HG02943 (cell line): Measurements from ENCODE around the gene PXDC1.
"Not testable (repeated sequence)": the region's sequence is repeated elsewhere in the genome, so short reads cannot be mapped to it uniquely, and the experiment has no call there.

Experiments used
- ATAC-seq: cut with Tn5 transposase; IDR thresholded peaks from one replicate; pipeline ENCODE4 v1.9.1; 2021; ENCODE audit warnings: mild to moderate bottlenecking, low read depth, moderate library complexity; ENCODE audit not compliant: unreplicated experiment

The PXDC1 gene

DNA sequence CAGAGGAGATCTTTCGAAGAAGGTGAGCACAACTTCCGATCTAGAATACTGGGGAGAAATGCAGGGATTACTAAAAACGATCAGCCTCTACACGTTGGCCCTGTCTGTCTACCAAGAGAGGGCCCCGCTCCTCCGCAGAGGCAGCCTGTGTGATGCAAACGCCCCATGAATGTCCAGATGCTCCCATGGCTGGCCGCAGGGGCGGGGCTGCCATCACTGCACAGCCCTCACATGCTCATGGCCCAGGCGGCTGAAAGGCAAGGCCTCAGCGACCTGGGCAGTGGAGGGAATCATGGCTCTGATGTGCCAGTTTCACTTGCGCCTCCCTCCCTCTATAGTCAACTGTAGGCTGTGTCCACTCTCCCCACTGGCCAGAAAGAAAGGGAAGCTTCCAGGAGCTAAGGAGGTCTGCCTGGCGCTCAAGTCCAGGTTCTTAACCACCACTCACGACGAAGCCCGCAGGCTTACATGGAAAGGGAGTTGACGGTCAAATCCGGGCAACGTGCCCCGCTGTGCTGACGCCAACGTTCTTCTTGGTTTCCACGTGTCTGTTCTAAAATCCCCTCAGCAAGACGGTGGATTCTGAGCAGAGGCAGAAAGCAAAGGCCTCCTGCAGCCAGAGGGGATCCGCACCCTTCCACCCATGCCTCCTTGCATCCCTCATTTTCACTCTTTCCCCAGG, 14.2 kb downstream of the PXDC1 start:
- no peak for ATAC-seq

DNA sequence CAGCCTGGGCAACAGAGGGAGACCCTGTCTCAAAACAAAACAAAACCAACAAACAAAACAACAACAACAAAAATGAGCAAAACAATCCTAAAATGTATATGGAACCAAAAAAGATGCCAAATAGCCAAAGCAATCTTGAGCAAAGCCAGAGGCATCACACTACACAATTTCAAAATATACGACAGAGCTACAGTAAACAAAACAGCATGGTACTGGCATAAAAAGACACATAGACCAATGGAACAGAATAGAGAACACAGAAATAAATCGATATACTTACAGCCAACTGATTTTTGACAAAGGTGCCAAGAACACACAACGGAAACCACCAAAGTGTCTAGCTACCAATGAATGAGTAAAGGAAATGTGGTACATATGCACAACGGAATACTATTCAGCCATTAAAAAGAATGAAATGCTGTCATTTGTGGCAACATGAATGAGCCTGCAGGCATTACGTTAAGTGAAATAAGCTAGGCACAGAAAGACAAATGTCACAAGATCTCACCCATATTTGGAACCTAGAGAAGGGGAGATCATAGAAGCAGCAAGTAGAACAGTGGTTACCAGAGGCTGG, 16.4 kb downstream of the PXDC1 start:
- no peak for ATAC-seq

DNA sequence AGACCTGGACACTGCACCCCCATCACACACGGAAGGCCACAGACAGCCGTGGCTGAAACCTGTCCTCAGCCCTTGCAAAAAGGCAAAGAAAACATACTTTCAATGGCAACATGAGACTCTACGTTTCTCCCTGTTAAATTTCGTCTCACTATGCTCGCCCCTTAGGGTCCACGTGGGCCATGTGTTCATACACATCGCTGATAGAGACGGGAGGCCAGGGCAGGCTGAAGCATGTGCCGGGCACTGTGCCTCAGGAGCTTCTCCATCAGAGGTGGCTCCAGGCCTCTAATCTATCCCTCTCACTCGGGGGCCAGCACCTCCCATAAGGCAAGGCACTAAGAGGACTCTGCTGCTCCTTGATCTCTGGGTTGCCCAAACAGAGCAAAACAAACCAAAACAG, 17.5 kb downstream of the PXDC1 start:
- ATAC-seq, result no peak

DNA sequence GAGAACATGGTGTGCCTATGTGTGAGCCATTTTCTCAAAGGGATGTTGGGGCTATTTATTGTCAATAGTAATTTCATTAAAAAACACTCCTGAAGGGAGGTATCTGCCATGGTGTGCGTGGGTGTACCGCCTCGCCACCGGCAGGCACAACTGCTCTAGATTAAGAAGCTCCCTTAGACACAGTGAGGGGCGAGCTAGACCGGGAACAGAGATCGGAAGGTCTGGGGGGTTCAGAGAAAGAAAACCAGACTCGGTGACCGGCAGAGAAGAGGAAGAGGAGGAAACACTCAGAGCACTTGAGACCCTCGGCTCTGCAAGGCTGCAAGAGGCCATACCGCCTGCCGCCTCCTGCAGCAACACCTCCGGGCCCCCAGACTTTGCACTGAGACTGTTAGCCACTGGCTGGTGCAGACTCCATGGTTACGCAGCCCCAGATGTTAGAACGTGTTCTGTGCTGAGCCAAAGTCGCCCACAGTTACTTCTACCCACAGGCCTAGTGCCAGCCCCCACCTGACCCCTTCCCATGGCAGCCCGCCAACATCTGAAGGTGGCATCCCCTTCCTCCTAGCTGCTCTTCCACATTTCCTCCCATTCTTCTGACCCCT, 18.1 kb downstream of the PXDC1 start:
- no peak for ATAC-seq

DNA sequence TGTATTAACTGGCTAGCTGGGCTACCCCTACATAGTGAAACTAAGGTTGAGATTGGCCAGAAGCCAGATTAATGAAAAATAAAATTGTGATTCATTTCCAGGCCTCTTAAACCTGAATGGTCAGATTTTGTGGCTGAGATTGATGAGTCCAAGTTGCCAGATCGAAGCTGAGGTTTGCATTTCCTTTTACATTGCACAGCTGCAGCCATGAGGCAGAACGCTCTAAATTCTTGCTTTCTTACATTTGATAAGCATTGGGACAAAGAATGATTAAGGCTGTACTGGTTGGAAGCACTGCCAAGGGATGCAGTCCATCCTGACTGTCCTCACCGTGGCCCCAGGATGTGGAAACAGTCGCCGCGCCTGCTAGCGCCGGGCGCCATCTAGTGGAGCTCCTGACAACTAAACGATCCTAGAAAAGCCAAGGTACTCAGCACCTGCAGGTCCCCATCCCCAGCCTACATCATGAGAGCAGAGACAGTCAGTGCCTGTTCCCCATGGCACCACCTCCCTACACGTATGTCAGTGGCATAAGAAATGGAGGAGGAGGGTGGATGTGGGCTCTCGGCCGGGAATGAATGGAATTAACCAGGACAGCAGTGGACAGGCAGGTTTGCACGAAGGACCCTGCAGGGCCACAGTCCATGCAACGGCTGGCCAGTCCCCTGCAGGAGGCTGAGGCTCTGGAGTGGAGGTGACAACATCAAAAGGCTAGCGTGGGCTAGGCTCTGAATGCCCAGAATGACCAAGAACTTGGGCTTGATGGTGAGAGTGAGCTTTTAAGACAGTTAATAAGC, 19.0 kb downstream of the PXDC1 start:
- ATAC-seq, result no peak

DNA sequence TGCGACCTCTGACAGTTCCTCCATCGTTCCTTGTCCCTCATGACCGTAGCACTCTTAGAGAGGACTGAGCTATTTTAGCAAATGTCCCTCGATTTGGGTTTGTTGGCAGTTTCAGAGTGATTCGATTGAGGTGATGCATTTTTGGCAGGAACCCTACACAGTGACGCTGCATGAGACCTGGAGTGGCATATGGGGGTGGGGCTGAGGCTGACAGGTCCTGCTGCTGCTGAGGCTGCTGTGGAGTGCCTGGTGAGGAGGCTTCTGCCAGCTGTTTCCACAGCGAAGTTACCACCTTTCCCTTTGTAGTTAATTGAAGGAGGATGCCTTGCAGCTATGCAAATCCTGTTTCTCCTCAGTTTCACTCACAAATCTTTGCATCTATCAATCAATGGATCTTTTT, 19.8 kb downstream of the PXDC1 start:
- ATAC-seq, result no peak

DNA sequence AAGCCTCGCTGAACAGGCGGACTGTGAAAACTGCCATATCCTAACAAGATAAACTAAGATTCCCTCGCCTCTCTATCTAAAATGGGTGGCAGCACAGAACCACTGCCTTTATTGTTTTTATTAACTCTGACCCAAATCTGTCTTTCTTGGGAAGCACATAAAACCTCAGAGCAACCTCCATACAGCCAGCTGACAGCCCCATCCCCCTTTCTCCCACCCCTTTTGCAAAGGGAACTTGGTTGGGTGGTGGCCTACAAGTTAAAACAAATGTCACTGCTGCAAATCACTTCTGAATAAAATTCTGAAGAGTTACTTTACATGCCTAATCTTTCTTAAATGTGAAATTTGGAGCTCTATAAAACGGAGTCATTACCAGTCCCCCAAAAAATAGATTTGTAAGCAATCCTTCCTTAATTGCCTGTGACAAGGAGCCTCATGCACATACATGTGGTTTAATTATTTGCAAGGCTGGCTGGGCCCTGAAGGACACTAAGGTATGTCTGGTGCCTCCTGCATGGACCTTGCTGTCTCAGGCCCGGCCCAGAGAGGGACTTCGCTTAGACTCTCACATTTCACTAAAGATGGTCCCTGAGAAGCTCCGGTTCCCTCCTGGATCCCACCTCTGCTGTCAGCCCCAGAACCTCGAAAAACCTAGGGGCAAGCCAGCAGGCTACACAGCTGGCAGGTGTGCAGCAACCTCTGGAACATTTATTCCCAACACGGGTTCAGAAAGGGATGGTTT, 21.7 kb downstream of the PXDC1 start:
- no peak for ATAC-seq

DNA sequence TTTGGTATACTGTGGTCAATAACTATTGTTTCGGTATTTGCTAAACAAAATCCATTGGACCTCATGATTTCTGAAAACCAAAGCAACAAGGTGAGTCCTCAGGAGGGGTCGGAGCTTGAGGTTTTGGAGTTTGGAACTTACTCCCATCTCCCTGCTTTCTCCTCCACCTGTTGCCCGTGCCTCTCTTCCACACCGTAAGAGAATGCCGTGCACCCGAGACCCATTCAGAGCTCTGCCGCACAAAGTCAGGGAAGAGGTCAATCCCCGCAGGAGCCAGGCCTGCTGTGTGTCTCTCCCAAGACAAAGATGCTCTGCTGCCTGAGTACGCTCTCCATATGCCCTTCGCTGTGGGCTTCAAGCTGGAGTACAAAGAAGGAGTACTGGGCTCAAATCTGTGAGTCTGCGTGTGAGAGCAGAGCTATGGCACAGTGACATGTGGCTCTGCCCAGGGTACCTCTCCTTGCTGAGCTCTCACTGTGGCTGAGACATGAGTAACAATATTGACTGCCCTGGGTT, 23.9 kb downstream of the PXDC1 start:
- ATAC-seq, result no peak

DNA sequence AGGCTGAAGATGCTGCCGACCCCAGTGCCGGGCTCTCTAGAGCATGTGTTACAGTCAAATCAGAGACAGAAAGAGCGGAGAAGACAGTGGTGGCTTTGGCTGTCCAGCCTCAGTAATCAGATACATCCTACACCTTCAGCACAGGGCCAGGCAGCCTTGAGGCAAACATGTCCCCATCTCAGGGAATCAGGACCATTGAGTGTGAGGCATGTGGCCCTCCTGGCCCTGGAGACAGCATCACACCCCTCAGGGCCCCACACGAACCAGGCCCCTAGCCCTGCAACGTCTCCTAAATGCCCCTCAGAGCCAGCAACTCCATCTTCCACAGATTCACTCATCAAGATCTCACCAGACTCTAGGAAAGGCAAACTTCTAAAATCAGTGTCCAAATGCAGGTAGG, 24.5 kb downstream of the PXDC1 start:
- no peak for ATAC-seq

DNA sequence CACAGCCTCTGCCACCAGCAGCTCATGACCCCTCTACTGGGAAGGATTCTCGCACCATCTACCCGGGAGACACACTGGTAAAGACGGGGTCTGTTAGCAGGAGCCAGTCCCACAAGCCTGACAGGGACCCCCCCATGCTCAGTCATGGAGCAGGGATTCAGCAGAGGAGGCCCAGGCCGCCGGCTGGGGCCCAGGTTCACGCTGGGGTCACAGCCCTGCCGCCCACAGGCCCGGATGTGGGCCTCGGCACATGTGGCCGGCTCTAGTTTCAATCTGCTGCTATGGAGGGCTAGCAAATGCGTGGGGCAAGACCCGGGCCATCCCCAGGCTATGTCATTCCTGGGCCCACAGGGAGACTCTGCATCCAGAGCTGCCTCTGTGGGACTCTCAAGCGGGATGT, 25.1 kb downstream of the PXDC1 start:
- no peak for ATAC-seq

DNA sequence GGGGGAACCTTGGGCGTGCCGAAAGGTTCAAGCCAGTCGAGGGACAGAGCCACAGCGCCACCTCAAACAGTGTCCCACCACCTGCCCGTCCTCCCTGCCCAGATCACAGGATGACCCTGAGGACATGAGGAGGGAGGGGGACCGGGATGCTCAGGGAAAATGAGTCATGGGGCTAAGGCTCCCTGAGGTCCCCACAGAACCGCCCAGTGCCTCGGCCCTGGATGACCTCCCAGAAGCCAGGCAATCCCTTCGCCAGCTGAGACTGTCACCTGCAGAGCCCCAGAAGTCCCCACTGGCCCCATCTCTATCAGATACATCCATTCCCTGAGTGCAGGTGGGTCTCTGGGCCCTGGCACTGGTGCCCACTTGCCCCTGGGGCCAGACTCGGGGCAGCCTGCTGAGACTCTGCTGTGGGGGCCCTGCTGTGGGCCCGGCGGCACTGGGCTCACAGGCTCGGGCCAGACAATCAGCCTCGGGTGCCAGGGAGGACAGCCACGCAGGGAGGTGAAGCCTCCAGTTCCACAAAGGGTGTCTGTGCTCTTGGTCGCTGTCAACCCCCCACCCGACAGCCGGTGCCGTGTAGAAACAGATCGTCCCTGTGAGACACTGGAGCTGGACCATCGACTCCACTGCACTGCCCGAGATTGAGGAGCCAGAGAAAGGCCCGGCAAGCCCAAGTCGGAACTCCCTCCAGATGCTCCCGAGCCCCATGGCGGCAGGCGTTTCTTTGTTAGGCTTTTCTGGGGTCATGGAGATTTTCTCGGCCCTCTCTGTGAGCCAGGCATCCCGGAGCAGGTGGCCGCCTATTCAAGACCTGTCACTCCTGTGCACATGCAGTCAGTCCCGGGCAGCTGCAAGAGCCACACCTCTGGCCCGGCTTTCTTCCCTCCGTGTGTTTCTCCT, 26.1 kb downstream of the PXDC1 start:
- ATAC-seq, result no peak

DNA sequence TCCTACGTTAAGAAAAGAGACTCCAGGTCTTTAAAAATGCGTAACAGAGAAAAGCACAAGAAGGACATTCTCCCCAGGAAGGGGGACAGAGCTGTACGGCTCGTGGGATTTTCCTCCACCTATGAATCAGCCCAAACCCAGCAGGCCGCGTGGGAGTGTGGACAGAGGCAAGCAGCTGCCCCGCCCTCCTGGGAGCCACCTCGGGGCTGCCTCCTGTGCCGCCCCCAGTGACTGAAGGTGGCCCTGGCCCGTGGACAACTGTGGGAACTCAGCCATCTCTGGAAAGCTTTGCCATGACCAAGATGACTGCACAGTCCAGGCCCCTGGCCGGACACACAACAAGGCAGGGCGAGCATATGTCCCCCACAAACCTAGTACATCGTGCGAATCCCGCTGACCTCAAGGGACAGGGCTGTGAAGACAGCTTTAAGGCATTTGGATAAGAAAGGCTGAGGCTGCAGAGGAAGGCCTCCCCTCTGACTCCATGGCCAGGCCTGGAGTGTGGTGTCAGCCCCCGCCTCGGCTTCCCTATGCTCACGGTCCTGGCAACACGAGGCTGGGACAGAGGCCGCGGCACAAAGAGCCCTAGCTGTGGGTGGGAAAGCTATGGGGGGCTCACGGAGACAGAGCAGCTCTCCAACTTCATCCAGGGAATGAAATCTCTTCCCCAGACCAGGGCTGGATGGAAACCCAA, 26.9 kb downstream of the PXDC1 start:
- no peak for ATAC-seq

DNA sequence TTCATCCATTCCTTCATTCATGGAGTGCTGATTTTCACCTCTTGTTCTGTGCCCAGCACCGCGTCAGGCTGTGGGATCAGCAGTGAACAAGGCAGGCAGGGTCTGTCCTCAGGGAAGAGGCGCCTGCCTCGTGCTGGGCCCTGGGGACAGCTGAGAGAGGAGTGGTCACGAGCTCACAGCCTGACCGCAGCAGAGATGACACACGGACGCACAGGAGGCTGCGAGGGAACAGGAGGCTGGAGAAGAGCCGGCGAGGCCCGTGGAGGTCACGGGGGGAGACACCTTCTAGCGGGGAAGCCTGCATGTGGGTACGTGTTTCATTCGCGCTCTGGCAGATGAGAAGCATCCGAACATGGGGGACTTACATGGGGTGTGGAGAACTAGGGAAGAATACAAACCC, 27.5 kb downstream of the PXDC1 start:
- no peak for ATAC-seq

DNA sequence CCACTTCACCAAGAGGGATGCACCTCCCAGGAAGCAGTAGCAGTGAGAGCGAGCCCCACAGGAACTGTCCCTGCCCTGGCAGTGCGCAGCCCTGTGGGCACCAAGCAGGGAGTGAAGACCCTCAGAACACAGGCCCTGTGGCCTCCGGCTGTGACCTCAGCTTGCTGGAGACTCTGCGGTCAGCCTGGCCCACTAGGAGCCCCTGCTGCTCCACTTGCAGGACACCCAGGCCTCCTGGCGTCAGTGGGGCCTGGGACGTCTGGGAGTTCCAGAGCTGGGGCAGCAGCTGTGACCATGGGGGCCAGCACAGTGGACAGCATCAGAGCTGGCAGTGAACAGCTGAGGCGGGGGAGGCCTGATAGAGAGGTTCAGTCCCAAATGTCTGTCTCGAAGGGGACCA, 28.3 kb downstream of the PXDC1 start:
- no peak for ATAC-seq

DNA sequence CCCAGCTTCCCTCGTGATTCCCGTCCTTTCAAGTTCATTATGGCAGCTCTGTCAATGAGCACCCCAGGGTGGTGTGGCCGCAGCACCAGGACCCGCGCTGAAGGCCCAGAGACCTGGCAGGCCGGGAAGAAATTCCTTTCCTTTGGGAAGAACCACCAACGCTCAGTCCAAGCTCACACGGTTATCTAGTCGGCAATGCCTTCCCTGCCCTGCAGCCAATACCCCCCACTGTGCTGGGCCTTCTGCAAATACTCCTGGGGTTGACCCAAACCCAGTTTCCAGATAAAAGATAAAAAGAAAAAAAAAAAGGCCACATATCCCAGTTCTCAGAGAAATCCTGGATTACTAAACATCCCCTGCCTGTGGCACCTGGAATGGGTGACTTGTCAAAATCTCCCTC, 28.7 kb downstream of the PXDC1 start:
- ATAC-seq, result no peak

DNA sequence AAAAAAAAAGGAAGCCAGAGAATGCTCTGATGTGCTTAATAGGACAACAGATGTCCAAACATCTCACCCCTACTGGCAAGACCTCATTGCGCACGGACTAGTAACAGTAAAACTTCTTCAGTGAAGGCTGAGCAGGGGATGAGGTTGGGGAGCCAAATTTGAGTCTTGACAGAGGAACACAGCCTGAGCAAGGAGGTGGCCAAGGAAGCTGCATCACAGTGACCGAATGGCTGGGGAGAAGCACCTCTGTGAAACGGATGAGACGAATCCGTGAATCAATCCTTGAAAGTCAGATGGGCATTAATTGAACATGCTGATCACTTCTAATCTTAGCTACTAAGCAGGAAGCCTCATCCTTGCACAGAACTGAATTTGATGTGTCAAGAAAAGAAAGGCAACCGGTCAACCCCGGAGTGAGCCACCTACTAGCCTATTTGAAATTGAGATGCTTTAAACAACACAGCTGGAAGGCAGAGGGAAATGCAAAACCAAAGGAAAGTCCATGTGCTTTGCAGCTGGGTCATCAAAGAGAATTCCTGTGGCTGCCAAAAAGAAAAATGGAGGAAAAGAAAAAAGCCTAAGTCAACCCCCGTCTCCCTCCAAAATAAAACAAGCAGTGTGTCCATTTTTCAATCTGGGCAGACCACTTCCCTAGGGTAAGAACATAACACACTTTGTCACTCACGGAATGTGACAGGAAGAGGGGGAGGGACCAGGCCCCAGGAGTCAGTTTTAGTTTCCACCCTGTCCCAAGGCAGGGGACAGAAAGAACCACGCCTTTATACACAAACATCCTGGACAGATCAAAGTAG, 29.5 kb downstream of the PXDC1 start:
- no peak for ATAC-seq

DNA sequence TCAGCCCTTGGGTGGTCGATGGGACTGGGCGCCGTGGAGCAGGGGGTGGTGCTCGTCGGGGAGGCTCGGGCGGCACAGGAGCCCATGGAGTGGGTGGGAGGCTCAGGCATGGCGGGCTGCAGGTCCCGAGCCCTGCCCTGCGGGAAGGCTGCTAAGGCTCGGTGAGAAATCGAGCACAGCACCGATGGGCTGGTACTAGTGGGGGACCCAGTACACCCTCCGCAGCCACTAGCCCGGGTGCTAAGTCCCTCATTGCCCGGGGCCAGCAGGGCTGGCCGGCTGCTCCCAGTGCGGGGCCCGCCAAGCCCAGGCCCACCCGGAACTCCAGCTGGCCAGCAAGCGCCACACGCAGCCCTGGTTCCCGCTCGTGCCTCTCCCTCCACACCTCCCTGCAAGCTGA, 30.7 kb downstream of the PXDC1 start:
- ATAC-seq, result not testable (repeated sequence)
